HEK293 (cell line): Measurements from ENCODE around the gene PCDHA8.

Experiments used
- CTCF ChIA-PET: fragments of 350-600 bp; formaldehyde crosslinking; extraction: SDS; loops from one replicate; lab custom pipeline; 2021; ENCODE audit warnings: antibody characterized with exemption; lab: Yijun Ruan, JAX
- POLR2A ChIA-PET: fragments of 300-600 bp; formaldehyde crosslinking; extraction: SDS; loops from one replicate; lab custom pipeline; 2020; ENCODE audit warnings: antibody characterized with exemption, inconsistent platforms; lab: Yijun Ruan, JAX
- H3K27ac ChIP-seq: fragments of 200-500 bp; sonication (Bioruptor generic); 2 replicates; pipeline ENCODE4 v1.5.1; 2014; ENCODE audit warnings: low read depth, low read length, control low read depth, inconsistent platforms; ENCODE audit errors: extremely low read depth
- H3K36me3 ChIP-seq, 2 experiments: fragments of 200-500 bp in 1 of 2; sonication (Bioruptor generic) in 1 of 2; 1 replicate in 1 of 2; 2 replicates in 1 of 2; pipeline ENCODE4 v1.5.1; 2014 to 2017; ENCODE audit warnings: inconsistent platforms in 2 of 2, low read length in 2 of 2; ENCODE audit not compliant: control insufficient read depth in 2 of 2, insufficient read depth in 1 of 2
- H3K4me1 ChIP-seq: fragments of 200-500 bp; sonication (Bioruptor generic); 2 replicates; pipeline ENCODE4 v1.5.1; 2014; ENCODE audit warnings: mild to moderate bottlenecking, low read length, inconsistent platforms; ENCODE audit not compliant: control insufficient read depth, insufficient read depth
- H3K4me3 ChIP-seq: 2 replicates; pipeline ENCODE4 v1.5.1; 2011; ENCODE audit warnings: low read depth, mild to moderate bottlenecking, control low read depth, low read length, moderate library complexity
- H3K9me3 ChIP-seq: fragments of 200-500 bp; sonication (Bioruptor generic); 2 replicates; pipeline ENCODE4 v1.5.1; 2014; ENCODE audit warnings: low read depth, low read length, inconsistent platforms; ENCODE audit not compliant: control insufficient read depth, insufficient read depth
- GLI4 ChIP-seq: fragments of 450-650 bp; formaldehyde crosslinking; IDR thresholded peaks from 2 replicates; pipeline ENCODE4 v1.5.1; 2016; ENCODE audit warnings: missing biosample characterization, missing genetic modification characterization
- REPIN1 ChIP-seq: fragments of 450-650 bp; formaldehyde crosslinking; IDR thresholded peaks from 2 replicates; pipeline ENCODE4 v1.5.1; 2017; ENCODE audit warnings: missing biosample characterization, missing genetic modification characterization, low read depth
- SALL2 ChIP-seq: fragments of 450-650 bp; formaldehyde crosslinking; IDR thresholded peaks from 2 replicates; pipeline ENCODE4 v1.5.0; 2017; ENCODE audit warnings: missing biosample characterization, mild to moderate bottlenecking, missing genetic modification characterization, borderline replicate concordance
- SP2 ChIP-seq: fragments of 450-650 bp; formaldehyde crosslinking; IDR thresholded peaks from 2 replicates; pipeline ENCODE4 v1.5.1; 2016; ENCODE audit warnings: missing biosample characterization, missing genetic modification characterization
- YY2 ChIP-seq: fragments of 450-650 bp; formaldehyde crosslinking; IDR thresholded peaks from 2 replicates; pipeline ENCODE4 v1.5.1; 2016; ENCODE audit warnings: missing biosample characterization, missing genetic modification characterization
- ZBTB10 ChIP-seq: fragments of 450-650 bp; formaldehyde crosslinking; IDR thresholded peaks from 2 replicates; pipeline ENCODE4 v1.5.1; 2016; ENCODE audit warnings: missing biosample characterization, missing genetic modification characterization
- ZBTB17 ChIP-seq: fragments of 450-650 bp; formaldehyde crosslinking; IDR thresholded peaks from 2 replicates; pipeline ENCODE4 v1.5.1; 2016; ENCODE audit warnings: missing biosample characterization, missing genetic modification characterization
- ZNF133 ChIP-seq: fragments of 450-650 bp; formaldehyde crosslinking; IDR thresholded peaks from 2 replicates; pipeline ENCODE4 v1.5.1; 2016; ENCODE audit warnings: missing biosample characterization, missing genetic modification characterization
- ZNF311 ChIP-seq: fragments of 450-650 bp; formaldehyde crosslinking; IDR thresholded peaks from 2 replicates; pipeline ENCODE4 v1.5.1; 2017; ENCODE audit warnings: missing biosample characterization, missing genetic modification characterization, borderline replicate concordance
- ZNF354C ChIP-seq: fragments of 450-650 bp; formaldehyde crosslinking; IDR thresholded peaks from 2 replicates; pipeline ENCODE4 v1.5.1; 2016; ENCODE audit warnings: missing biosample characterization, missing genetic modification characterization, low read depth, borderline replicate concordance
- ZNF366 ChIP-seq: fragments of 450-650 bp; formaldehyde crosslinking; conservative IDR thresholded peaks from 2 replicates; pipeline ENCODE4 v1.5.1; 2016; ENCODE audit warnings: missing biosample characterization, missing genetic modification characterization
- ZNF394 ChIP-seq: fragments of 450-650 bp; formaldehyde crosslinking; IDR thresholded peaks from 2 replicates; pipeline ENCODE4 v1.5.1; 2016; ENCODE audit warnings: missing biosample characterization, missing genetic modification characterization, mild to moderate bottlenecking, moderate library complexity, borderline replicate concordance
- ZNF530 ChIP-seq: fragments of 450-650 bp; formaldehyde crosslinking; IDR thresholded peaks from 2 replicates; pipeline ENCODE4 v1.5.1; 2016; ENCODE audit warnings: low read depth, missing biosample characterization, missing genetic modification characterization
- ZNF585B ChIP-seq: fragments of 450-650 bp; formaldehyde crosslinking; IDR thresholded peaks from 2 replicates; pipeline ENCODE4 v1.5.1; 2016; ENCODE audit warnings: missing biosample characterization, missing genetic modification characterization
- ZNF654 ChIP-seq: fragments of 450-650 bp; formaldehyde crosslinking; IDR thresholded peaks from 2 replicates; pipeline ENCODE4 v1.5.1; 2016; ENCODE audit warnings: low read depth, missing biosample characterization, missing genetic modification characterization
- ZNF658 ChIP-seq: fragments of 450-650 bp; formaldehyde crosslinking; IDR thresholded peaks from 2 replicates; pipeline ENCODE4; 2016; ENCODE audit warnings: missing biosample characterization, missing genetic modification characterization
- TF ChIP-seq, protein P1 (sequence below): fragments of 450-650 bp; formaldehyde crosslinking; IDR thresholded peaks from 2 replicates; pipeline ENCODE4 v1.5.1; 2016; ENCODE audit warnings: missing biosample characterization, missing genetic modification characterization
- TF ChIP-seq, protein P2 (sequence below): fragments of 450-650 bp; formaldehyde crosslinking; IDR thresholded peaks from 2 replicates; pipeline ENCODE4 v1.5.1; 2017; ENCODE audit warnings: missing biosample characterization, missing genetic modification characterization

Gene PCDHA8

DNA sequence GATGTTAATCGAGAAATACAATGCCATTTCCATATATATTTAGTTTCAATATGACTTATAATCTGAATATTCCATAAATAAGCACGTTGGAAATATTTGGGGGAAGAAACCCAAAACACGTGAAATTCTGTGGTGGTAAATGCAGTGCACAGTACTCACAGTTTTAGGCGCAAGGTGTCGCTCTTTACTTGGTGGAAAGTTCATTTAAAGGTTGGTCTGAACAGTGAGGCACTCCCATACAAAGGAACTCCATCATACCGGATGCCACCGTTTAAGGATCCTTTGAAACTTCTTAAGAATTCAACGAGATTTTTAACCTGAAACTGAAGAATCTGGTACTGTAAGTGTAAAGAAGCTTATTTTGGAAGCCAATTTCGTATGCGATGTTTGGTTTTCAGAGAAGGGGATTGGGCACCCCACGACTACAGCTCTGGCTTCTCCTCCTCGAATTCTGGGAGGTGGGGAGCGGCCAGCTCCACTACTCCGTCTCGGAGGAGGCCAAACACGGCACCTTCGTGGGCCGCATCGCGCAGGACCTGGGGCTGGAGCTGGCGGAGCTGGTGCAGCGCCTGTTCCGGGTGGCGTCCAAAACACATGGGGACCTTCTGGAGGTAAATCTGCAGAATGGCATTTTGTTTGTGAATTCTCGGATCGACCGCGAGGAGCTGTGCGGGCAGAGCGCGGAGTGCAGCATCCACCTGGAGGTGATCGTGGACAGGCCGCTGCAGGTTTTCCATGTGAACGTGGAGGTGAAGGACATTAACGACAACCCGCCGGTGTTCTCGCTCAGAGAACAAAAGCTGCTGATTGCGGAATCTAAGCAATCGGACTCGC is 28.0 kb downstream of the PCDHA8 start, which contains the start of gene PCDHA11 (continued):
- peak; percentile 24; the same call in 1 of the 2 replicates for TF ChIP-seq ZBTB17

GRCh38 chr5:140869555-140869886 is 28.5 kb downstream of the PCDHA8 start:
- no peaks in the 10 kb centered on the region for H3K4me1 ChIP-seq
- POLR2A ChIA-PET: interaction anchor here (0.6 to 0.9 kb wide), 2 partner anchors 103 to 171 kb away, joined by 3 read pairs; no protein-coding TSS in a partner anchor
- CTCF ChIA-PET: interaction anchor here (0.6 to 2.9 kb wide), 35 partner anchors 9 to 513 kb away, joined by 3 to 40 read pairs (median 4); partner anchors contain the start of genes PCDHA10, PCDHA13, PCDHB1 and PCDHB12
- no peaks in the 10 kb centered on the region for H3K9me3 ChIP-seq
- H3K36me3 ChIP-seq: no peaks in the 10 kb centered on the region
- no peak overlapping the region for H3K27ac ChIP-seq
- TF ChIP-seq ZNF585B (tag by site-specific recombination): no peak
- TF ChIP-seq ZNF654 (tag by site-specific recombination): peak; percentile 28; the same call in 1 of the 2 replicates
- H3K4me3 ChIP-seq: no peak overlapping the region

DNA sequence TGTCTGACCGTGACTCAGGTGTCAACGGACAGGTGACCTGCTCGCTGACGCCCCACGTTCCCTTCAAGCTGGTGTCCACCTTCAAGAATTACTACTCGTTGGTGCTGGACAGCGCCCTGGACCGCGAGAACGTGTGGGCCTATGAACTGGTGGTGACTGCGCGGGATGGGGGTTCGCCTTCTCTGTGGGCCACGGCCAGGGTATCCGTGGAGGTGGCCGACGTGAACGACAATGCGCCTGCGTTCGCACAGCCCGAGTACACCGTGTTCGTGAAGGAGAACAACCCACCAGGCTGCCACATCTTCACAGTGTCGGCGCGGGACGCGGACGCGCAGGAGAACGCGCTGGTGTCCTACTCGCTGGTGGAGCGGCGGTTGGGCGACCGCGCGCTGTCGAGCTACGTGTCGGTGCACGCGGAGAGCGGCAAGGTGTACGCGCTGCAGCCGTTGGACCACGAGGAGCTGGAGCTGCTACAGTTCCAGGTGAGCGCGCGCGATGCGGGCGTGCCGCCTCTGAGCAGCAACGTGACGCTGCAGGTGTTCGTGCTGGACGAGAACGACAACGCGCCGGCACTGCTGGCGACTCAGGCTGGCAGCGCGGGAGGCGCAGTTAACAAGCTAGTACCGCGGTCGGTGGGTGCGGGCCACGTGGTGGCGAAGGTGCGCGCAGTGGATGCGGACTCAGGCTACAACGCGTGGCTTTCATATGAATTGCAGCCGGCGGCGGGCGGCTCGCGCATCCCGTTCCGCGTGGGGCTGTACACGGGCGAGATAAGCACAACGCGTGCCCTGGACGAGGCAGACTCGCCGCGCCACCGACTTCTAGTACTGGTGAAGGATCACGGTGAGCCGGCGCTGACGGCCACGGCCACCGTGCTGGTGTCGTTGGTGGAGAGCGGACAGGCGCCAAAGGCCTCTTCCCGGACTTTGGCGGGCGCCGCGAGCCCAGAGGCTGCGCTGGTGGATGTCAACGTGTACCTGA is 29.5 kb downstream of the PCDHA8 start:
- H3K27ac ChIP-seq: no peak overlapping the region
- no peak overlapping the region for H3K4me3 ChIP-seq
- TF ChIP-seq ZNF394 (tag by site-specific recombination) (no peak), YY2 (tag by site-specific recombination) (no peak), SALL2 (tag by site-specific recombination) (no peak), GLI4 (tag by site-specific recombination) (no peak), ZNF366 (no peak), ZBTB17 (no peak), ZNF133 (tag by site-specific recombination) (no peak), ZNF658 (tag by site-specific recombination) (no peak), ZBTB10 (tag by site-specific recombination) (no peak), REPIN1 (no peak), SP2 (tag by site-specific recombination) (no peak), ZNF530 (tag by site-specific recombination) (no peak), ZNF354C (tag by site-specific recombination) (no peak), ZNF311 (no peak)
- TF ChIP-seq, protein P1, sequence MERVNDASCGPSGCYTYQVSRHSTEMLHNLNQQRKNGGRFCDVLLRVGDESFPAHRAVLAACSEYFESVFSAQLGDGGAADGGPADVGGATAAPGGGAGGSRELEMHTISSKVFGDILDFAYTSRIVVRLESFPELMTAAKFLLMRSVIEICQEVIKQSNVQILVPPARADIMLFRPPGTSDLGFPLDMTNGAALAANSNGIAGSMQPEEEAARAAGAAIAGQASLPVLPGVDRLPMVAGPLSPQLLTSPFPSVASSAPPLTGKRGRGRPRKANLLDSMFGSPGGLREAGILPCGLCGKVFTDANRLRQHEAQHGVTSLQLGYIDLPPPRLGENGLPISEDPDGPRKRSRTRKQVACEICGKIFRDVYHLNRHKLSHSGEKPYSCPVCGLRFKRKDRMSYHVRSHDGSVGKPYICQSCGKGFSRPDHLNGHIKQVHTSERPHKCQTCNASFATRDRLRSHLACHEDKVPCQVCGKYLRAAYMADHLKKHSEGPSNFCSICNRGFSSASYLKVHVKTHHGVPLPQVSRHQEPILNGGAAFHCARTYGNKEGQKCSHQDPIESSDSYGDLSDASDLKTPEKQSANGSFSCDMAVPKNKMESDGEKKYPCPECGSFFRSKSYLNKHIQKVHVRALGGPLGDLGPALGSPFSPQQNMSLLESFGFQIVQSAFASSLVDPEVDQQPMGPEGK: no peak
- TF ChIP-seq, protein P2, sequence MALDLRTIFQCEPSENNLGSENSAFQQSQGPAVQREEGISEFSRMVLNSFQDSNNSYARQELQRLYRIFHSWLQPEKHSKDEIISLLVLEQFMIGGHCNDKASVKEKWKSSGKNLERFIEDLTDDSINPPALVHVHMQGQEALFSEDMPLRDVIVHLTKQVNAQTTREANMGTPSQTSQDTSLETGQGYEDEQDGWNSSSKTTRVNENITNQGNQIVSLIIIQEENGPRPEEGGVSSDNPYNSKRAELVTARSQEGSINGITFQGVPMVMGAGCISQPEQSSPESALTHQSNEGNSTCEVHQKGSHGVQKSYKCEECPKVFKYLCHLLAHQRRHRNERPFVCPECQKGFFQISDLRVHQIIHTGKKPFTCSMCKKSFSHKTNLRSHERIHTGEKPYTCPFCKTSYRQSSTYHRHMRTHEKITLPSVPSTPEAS (tag by site-specific recombination): no peak
- H3K9me3 ChIP-seq: no peaks in the 10 kb centered on the region
- no peaks in the 10 kb centered on the region for H3K36me3 ChIP-seq
- ChIA-PET CTCF (interaction anchor here (0.6 to 2.3 kb wide), 5 partner anchors 74 to 998 kb away, joined by 3 to 8 read pairs (median 5); partner anchors contain the start of gene PCDHB1), POLR2A (no interaction called here)
- H3K4me1 ChIP-seq: no peaks in the 10 kb centered on the region
